Measurements from ENCODE around the gene SLC35F3.

The SLC35F3 gene

DNA sequence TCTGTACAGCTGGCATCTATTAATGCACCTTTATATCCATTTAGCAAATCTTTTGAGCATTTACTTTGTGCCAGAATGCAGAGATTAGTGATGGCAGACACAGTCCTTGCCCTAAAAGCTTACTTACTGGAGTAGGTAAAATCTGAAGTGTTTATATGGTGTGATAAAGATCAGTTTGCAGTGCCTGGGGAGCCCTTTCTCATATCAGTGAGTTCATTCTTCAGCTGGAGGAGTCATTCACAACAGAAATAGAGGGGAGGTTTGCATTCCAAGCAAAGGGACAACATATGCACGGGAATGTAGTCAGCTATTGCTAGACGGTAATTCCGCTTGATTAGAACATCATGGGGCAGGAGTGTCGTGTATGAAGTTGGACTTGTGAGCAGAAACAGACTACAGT, 8.4 kb downstream of the SLC35F3 start:
- DNase-seq = no peak

DNA sequence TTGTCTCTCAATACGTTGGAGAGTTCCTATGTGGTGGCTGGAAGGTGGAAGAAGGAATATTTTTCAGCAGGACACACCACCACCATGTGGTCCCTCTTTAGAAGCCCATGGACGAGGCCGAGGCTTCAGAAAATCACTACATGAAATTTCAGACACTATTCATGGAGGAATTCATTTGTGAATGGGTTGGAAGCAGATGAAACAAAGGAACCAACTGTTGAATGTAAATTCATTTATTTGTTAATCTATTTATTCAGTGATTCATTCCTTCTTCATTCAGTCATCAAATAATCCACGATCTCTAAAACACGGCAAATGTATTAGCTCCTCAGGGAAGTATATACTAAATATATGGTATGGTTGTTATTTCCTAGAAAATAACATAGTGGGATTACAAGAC, 12.2 kb downstream of the SLC35F3 start:
- DNase-seq = no peak

- no peak for DNase-seq
Measured at GRCh38 chr1:233919786-233920185, 15.3 kb downstream of the SLC35F3 start.

DNA sequence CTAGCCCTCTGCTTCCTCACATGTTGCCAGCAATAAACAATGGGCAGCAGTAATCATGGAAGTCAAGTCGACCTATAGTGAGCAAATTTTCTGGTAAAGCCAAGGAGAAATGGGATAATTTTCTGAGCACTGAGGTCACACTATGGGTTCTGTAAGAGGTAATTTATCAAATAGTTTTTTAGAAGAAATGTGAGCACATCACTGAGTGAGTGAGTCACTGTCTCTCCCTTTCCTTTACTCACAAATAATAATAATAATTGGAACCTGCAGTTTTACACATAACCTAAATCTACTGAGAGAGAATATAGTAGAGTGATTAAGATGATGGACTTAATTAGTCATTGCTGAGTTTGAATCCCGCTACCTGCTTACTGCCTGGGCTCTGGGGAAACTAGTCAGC, 23.6 kb downstream of the SLC35F3 start:
- no peak for DNase-seq

GRCh38 chr1:233933339-233933738, 28.9 kb downstream of the SLC35F3 start:
- DNase-seq = no peak

DNA sequence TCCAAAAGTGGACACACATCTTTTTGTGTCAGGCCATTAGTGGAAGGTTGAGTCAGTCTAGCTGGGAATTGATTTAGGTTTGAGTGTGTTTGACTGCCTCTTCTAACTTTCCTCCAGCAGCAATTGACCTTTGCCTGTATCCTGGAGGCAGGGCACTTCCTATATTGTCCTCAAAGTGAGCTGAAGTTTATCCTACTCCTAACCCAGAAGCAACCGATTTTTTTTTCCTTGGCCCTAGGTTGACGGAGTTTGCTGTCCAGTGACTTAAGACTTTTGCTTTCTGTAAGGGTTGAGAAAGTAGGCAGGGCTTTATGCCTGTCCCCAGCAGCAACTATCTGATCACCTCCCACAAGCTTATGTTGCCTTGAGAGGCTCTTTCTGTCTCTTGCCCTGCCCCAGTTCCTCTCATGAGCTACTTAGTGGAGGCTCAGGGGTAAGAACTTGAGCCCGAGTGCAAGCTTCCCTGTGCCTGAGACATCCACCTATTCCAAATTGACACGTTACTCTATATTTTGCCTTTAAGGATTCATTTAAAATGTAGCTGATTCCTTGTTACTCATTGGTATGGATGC, 30.9 kb downstream of the SLC35F3 start:
- DNase-seq = no peak

DNA sequence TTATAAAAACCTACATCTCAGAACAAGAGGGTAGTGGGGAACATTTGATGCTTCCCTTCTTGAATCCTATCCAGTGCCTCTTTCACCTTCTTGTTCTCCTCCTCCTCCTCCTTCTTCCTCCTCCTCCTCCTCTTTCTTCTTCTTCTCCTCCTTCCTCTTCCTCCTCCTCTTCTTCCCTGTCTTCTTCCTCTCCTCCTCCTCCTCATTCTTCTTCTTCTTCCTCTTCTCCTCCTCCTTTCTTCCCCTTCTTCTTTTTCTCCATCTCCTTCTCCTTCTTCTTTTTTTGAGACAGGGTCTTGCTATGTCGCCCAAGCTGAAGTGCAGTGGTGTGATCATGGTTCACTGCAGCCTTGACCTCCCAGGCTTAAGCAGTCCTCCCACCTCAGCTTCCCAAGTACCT, 31.9 kb downstream of the SLC35F3 start:
- no peak for DNase-seq

- no peak for DNase-seq
Measured at GRCh38 chr1:233936842-233937241, 32.4 kb downstream of the SLC35F3 start.

- DNase-seq = no peak
Measured at GRCh38 chr1:233938476-233938875, 34.0 kb downstream of the SLC35F3 start.

GRCh38 chr1:233939451-233939850, 35.0 kb downstream of the SLC35F3 start:
- DNase-seq = no peak

- no peak for DNase-seq
Measured at GRCh38 chr1:233940908-233941307, 36.4 kb downstream of the SLC35F3 start.

DNA sequence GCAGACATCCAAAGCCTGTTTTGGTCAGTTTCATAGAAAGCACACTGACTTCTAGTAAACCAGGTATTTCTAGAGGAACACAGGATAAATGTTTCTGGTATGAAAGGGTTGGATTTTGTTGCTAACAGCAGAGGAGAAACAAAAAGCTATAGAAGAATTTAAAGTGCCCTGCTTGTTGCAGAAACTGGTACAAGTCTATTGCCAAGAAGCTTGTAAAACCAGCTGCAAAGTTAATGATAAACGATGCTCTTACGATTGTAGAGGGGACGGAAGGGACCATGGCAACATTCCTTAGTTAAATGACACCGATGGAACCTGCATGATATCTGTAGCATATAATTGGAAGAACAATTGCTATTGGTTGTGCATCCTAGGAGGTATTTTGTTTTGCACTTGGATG, 40.1 kb downstream of the SLC35F3 start:
- no peak for DNase-seq

DNA sequence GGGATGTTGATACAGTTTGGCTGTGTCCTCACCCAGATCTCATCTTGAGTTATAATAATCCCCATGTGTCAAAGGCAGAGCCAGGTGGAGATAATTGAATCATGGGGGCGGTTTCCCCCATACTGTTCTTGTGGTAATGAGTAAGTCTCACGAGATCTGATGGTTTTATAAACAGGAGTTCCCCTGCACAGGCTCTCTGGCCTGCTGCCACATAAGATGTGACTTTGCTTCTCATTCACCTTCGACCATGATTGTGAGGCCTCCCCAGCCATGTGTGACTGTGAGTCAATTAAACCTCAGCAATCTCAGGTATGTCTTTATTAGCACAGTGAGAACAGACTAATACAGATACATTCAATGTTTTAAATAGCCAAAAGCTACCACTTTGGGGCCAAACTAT, 41.1 kb downstream of the SLC35F3 start:
- DNase-seq = no peak

DNA sequence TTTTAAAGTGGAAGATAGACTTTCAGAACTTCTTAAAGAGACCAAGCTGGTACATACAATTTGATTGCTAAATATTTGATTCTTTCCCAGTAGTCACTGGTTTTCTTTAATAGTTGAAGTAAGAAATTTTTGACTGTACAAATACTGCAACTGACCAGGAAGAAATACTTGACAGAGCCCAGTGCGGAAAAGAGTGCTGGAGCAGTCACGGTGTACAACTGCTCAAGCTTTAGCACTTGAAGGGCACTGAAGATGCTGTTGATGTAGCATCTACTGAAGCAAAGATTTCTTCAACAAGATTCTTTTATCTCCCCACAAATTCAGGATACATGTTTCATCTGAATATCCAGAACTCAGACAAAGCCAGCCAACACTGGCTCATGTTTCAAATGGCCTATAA, 41.5 kb downstream of the SLC35F3 start:
- no peak for DNase-seq

- no peak for DNase-seq
Measured at GRCh38 chr1:233946724-233947123, 42.2 kb downstream of the SLC35F3 start.

DNA sequence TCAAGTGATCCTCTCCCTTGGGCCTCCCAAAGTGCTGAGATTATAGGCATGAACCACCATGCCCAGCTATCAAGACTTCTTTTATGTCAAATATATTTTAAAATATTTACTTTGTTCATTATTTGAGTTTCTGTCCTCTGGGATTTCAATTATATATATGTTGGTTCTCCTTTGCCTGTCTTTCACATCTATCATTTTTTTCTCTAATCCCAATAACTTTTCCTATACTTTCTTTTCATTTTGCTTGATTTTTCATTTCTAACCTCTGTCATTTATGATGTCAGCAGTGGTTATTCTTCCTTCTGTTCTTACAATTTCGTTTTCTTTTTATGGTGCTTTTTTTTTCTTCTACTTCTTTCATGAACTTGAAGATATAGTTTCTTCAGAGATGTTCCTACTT, 47.3 kb downstream of the SLC35F3 start:
- no peak for DNase-seq

GRCh38 chr1:233957691-233958090, 53.2 kb downstream of the SLC35F3 start:
- no peak for DNase-seq

DNA sequence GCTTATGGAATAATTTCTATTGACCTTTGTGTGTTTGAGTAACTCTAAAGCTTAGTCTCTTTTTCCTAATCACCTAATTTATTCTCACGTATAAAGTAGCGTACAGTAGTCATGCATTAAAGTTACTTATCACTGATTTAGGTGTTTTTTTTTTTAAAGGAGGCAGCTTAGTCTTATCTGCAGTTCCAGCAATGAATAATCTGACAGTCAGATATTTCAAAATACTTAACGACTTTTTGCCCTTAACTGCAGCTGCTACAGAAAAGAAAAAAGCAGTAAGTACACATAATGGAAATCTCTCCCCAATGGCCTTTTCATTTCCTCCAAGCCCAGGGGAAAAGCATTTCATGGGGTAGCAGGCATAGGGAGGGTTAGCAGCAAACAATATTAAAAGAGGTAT, 54.6 kb downstream of the SLC35F3 start:
- no peak for DNase-seq

GRCh38 chr1:233959971-233960370, 55.5 kb downstream of the SLC35F3 start:
- DNase-seq = no peak

DNA sequence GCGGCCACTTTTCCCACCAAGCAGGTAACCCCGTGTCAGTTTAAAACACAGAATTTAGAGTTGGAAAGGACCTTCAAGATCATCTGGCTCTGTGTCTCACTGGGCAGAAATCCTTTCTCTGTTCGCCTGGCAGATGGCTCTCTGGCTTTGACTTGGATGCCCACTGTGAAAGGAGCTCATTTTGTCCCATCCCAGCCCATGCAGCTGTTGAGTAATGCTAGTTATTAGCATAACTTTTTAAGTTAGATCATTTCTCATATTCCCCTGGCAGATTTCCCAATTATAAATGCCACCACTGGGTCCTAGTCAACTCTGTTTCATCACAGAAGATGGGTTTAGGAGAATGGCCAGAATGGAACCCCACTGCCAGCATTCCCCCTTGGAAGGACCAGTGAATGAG, 55.9 kb downstream of the SLC35F3 start:
- peak; percentile 35 for DNase-seq

- no peak for DNase-seq
Measured at GRCh38 chr1:233962878-233963277, 58.4 kb downstream of the SLC35F3 start.

DNA sequence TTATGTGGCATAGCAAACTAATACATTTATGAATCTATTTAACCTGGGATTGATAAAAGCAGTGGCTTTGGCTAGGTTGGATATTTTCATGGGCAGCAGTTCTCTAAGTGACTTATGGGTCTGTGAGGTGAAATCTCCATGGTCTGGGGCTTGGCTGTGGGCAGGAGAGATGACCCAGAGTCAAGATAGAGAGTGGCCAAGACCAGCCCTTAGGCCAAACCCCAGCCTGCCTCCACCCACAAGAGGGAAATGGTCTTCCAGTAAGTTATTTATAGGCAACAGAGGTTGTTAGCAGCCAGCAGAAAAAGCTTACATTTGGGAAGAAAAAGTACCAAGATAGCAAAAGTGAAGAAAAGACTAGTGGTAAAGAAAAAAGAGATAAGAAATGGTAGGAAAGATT, 61.4 kb downstream of the SLC35F3 start:
- no peak for DNase-seq

GRCh38 chr1:233971753-233972152, 67.3 kb downstream of the SLC35F3 start:
- no peak for DNase-seq

DNA sequence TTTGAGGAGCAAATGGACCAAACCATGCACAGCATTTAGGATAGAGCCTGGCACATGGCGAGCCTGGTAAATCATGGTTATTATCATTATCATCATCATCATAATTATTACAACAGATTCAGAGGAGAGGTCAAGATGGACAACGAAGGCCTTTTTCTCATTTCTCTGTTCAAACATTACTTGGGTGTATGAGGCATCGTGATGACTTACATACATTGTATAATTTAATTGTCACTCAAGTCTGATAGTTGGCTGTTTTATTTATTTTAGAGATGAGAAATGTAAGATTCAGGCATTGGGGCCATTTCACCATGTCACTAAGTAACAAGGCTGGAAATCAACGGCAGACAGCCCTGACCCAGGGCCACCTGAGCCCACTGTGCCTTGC, 68.1 kb downstream of the SLC35F3 start:
- DNase-seq = no peak

GRCh38 chr1:233972951-233973635, 68.6 kb downstream of the SLC35F3 start:
- DNase-seq = no peak
